COLO668 (cell line): ENCODE results near the gene SLC35F4.
"Not testable (repeated sequence)": the region's sequence is repeated elsewhere in the genome, so short reads cannot be mapped to it uniquely, and the experiment has no call there.

Experiments used
- DNase-seq: peaks from one replicate; lab custom pipeline; 2025; ENCODE audit not compliant: unreplicated experiment; lab: John Stamatoyannopoulos, UW

SLC35F4 gene

GRCh38 chr14:57865403-57866198, at the start of gene SLC35F4:
TSS of gene SLC35F4 (minus strand) at chr14:57866092.
- peak; percentile 77 for DNase-seq

GRCh38 chr14:57909626-57910025, 43.7 kb upstream of the SLC35F4 start:
- DNase-seq = no peak

GRCh38 chr14:57903954-57904353, 38.1 kb upstream of the SLC35F4 start:
- no peak for DNase-seq

GRCh38 chr14:57898837-57899572, 33.1 kb upstream of the SLC35F4 start:
- DNase-seq = no peak

GRCh38 chr14:57897144-57897748, 31.4 kb upstream of the SLC35F4 start:
- no peak for DNase-seq

- DNase-seq = no peak
Measured at GRCh38 chr14:57889245-57889644, 23.4 kb upstream of the SLC35F4 start.

- no peak for DNase-seq
Measured at GRCh38 chr14:57884175-57884574, 18.3 kb upstream of the SLC35F4 start.

GRCh38 chr14:57883061-57883460, 17.2 kb upstream of the SLC35F4 start:
- DNase-seq = no peak

GRCh38 chr14:57879516-57879915, 13.6 kb upstream of the SLC35F4 start:
- DNase-seq = no peak

- DNase-seq = no peak
Measured at GRCh38 chr14:57875985-57876384, 10.1 kb upstream of the SLC35F4 start.

GRCh38 chr14:57875296-57875695, 9.4 kb upstream of the SLC35F4 start:
- no peak for DNase-seq

GRCh38 chr14:57871459-57872080, 5.7 kb upstream of the SLC35F4 start:
- peak; percentile 12 for DNase-seq

- no peak for DNase-seq
Measured at GRCh38 chr14:57870686-57871457, 5.0 kb upstream of the SLC35F4 start.

GRCh38 chr14:57869617-57870016, 3.7 kb upstream of the SLC35F4 start:
- no peak for DNase-seq

- DNase-seq = no peak
Measured at GRCh38 chr14:57866199-57866705, 360 bp upstream of the SLC35F4 start.

- no peak for DNase-seq
Measured at GRCh38 chr14:57865066-57865402, 858 bp downstream of the SLC35F4 start.

- DNase-seq = no peak
Measured at GRCh38 chr14:57864659-57865058, 1.2 kb downstream of the SLC35F4 start.

- DNase-seq = no peak
Measured at GRCh38 chr14:57863471-57863870, 2.4 kb downstream of the SLC35F4 start.

- DNase-seq = not testable (repeated sequence)
Measured at GRCh38 chr14:57855666-57856065, 10.2 kb downstream of the SLC35F4 start.

GRCh38 chr14:57854571-57854970, 11.3 kb downstream of the SLC35F4 start:
- DNase-seq = no peak

GRCh38 chr14:57851354-57851753, 14.5 kb downstream of the SLC35F4 start:
- no peak for DNase-seq
